Measurements from ENCODE around the gene NAPEPLD.

Gene NAPEPLD

GRCh38 chr7:103130901-103131624 is 17.8 kb downstream of the NAPEPLD start:
- Histone ChIP-seq H2AK5ac (ENCODE audit: low read length) (no peak overlapping the region), H3K56ac (ENCODE audit: low read length) (no peak overlapping the region), H3K27ac (ENCODE audit: low read depth, low read length) (no peak overlapping the region), H3K9ac (ENCODE audit: low read length) (no peak overlapping the region), H3K36me3 (ENCODE audit: control insufficient read depth, insufficient read depth, low read length) (no peaks in the 10 kb centered on the region), H3K23ac (ENCODE audit: low read length) (no peak overlapping the region), H2BK5ac (ENCODE audit: low read length) (no peak overlapping the region), H3K4me3 (ENCODE audit: low read length) (no peak overlapping the region), H3K79me1 (ENCODE audit: low read length) (peaks cover 5% of the 10 kb centered on the region), H3K4ac (ENCODE audit: low read depth, low read length) (no peak overlapping the region), H2BK120ac (ENCODE audit: low read depth, low read length) (no peak overlapping the region), H3K4me1 (ENCODE audit: control insufficient read depth, low read depth, low read length) (no peaks in the 10 kb centered on the region), H4K8ac (ENCODE audit: low read depth, low read length) (no peak overlapping the region), H3K18ac (ENCODE audit: low read length) (no peak overlapping the region), H2BK15ac (replicated peaks; ENCODE audit: low read depth) (no peak overlapping the region), H3K79me2 (ENCODE audit: control insufficient read depth, insufficient read depth, low read length) (no peaks in the 10 kb centered on the region), H3K27me3 (ENCODE audit: insufficient read depth, low read length, poor library complexity) (no peaks in the 10 kb centered on the region), H3K4me2 (ENCODE audit: low read length) (no peak overlapping the region), H4K5ac (ENCODE audit: low read length) (no peak overlapping the region)
- no peak for DNase-seq
- no CpG with 5 or more reads among the region's 9 CpGs for WGBS (ENCODE audit: extremely low coverage, insufficient coverage, low lambda C conversion rate)

- Histone ChIP-seq H3K4ac (ENCODE audit: low read depth, low read length) (no peak overlapping the region), H3K79me2 (ENCODE audit: control insufficient read depth, insufficient read depth, low read length) (no peaks in the 10 kb centered on the region), H2BK120ac (ENCODE audit: low read depth, low read length) (no peak overlapping the region), H3K4me3 (ENCODE audit: low read length) (no peak overlapping the region), H3K56ac (ENCODE audit: low read length) (no peak overlapping the region), H3K36me3 (ENCODE audit: control insufficient read depth, insufficient read depth, low read length) (no peaks in the 10 kb centered on the region), H4K5ac (ENCODE audit: low read length) (no peak overlapping the region), H2AK5ac (ENCODE audit: low read length) (no peak overlapping the region), H3K23ac (ENCODE audit: low read length) (no peak overlapping the region), H3K18ac (ENCODE audit: low read length) (no peak overlapping the region), H2BK5ac (ENCODE audit: low read length) (no peak overlapping the region), H3K9ac (ENCODE audit: low read length) (no peak overlapping the region), H3K79me1 (ENCODE audit: low read length) (peaks cover 5% of the 10 kb centered on the region), H2BK15ac (replicated peaks; ENCODE audit: low read depth) (no peak overlapping the region), H4K8ac (ENCODE audit: low read depth, low read length) (no peak overlapping the region), H3K27ac (ENCODE audit: low read depth, low read length) (no peak overlapping the region), H3K4me1 (ENCODE audit: control insufficient read depth, low read depth, low read length) (no peaks in the 10 kb centered on the region), H3K27me3 (ENCODE audit: insufficient read depth, low read length, poor library complexity) (no peaks in the 10 kb centered on the region), H3K4me2 (ENCODE audit: low read length) (no peak overlapping the region)
- no peak for DNase-seq
- no CpG with 5 or more reads among the region's 6 CpGs for WGBS (ENCODE audit: extremely low coverage, insufficient coverage, low lambda C conversion rate)
These were observed 19.0 kb downstream of the NAPEPLD start for GRCh38 chr7:103129702-103130549.

GRCh38 chr7:103127006-103127405 is 21.9 kb downstream of the NAPEPLD start:
- H4K5ac ChIP-seq (ENCODE audit: low read length), result no peak overlapping the region
- H4K8ac ChIP-seq (ENCODE audit: low read depth, low read length), result no peak overlapping the region
- H3K4ac ChIP-seq (ENCODE audit: low read depth, low read length), result no peak overlapping the region
- no peaks in the 10 kb centered on the region for H3K4me1 ChIP-seq (ENCODE audit: control insufficient read depth, low read depth, low read length)
- no peak overlapping the region for H2BK15ac ChIP-seq (replicated peaks; ENCODE audit: low read depth)
- no peaks in the 10 kb centered on the region for H3K27me3 ChIP-seq (ENCODE audit: insufficient read depth, low read length, poor library complexity)
- no peaks in the 10 kb centered on the region for H3K79me2 ChIP-seq (ENCODE audit: control insufficient read depth, insufficient read depth, low read length)
- no peak overlapping the region for H2AK5ac ChIP-seq (ENCODE audit: low read length)
- H3K4me2 ChIP-seq (ENCODE audit: low read length), result no peak overlapping the region
- H3K27ac ChIP-seq (ENCODE audit: low read depth, low read length), result no peak overlapping the region
- WGBS (ENCODE audit: extremely low coverage, insufficient coverage, low lambda C conversion rate), result no CpG with 5 or more reads among the region's 2 CpGs
- no peaks in the 10 kb centered on the region for H3K36me3 ChIP-seq (ENCODE audit: control insufficient read depth, insufficient read depth, low read length)
- H2BK5ac ChIP-seq (ENCODE audit: low read length), result no peak overlapping the region
- no peak overlapping the region for H3K56ac ChIP-seq (ENCODE audit: low read length)
- no peak overlapping the region for H2BK120ac ChIP-seq (ENCODE audit: low read depth, low read length)
- H3K23ac ChIP-seq (ENCODE audit: low read length), result no peak overlapping the region
- DNase-seq, result no peak
- no peak overlapping the region for H3K18ac ChIP-seq (ENCODE audit: low read length)
- H3K9ac ChIP-seq (ENCODE audit: low read length), result no peak overlapping the region
- no peaks in the 10 kb centered on the region for H3K79me1 ChIP-seq (ENCODE audit: low read length)
- no peak overlapping the region for H3K4me3 ChIP-seq (ENCODE audit: low read length)

GRCh38 chr7:103124429-103124979 is 24.4 kb downstream of the NAPEPLD start:
- Histone ChIP-seq H2AK5ac (ENCODE audit: low read length) (no peak overlapping the region), H4K5ac (ENCODE audit: low read length) (no peak overlapping the region), H3K36me3 (ENCODE audit: control insufficient read depth, insufficient read depth, low read length) (no peaks in the 10 kb centered on the region), H2BK5ac (ENCODE audit: low read length) (no peak overlapping the region), H3K4me2 (ENCODE audit: low read length) (no peak overlapping the region), H3K4me3 (ENCODE audit: low read length) (no peak overlapping the region), H3K4me1 (ENCODE audit: control insufficient read depth, low read depth, low read length) (no peaks in the 10 kb centered on the region), H3K9ac (ENCODE audit: low read length) (no peak overlapping the region), H3K56ac (ENCODE audit: low read length) (no peak overlapping the region), H3K79me1 (ENCODE audit: low read length) (no peaks in the 10 kb centered on the region), H3K18ac (ENCODE audit: low read length) (no peak overlapping the region), H2BK15ac (replicated peaks; ENCODE audit: low read depth) (no peak overlapping the region), H3K4ac (ENCODE audit: low read depth, low read length) (no peak overlapping the region), H4K8ac (ENCODE audit: low read depth, low read length) (no peak overlapping the region), H3K79me2 (ENCODE audit: control insufficient read depth, insufficient read depth, low read length) (no peaks in the 10 kb centered on the region), H2BK120ac (ENCODE audit: low read depth, low read length) (no peak overlapping the region), H3K23ac (ENCODE audit: low read length) (no peak overlapping the region), H3K27me3 (ENCODE audit: insufficient read depth, low read length, poor library complexity) (no peaks in the 10 kb centered on the region), H3K27ac (ENCODE audit: low read depth, low read length) (no peak overlapping the region)
- no peak for DNase-seq
- WGBS (ENCODE audit: extremely low coverage, insufficient coverage, low lambda C conversion rate), result 100% methylated on average over 1 of the region's 6 CpGs

GRCh38 chr7:103123529-103123928 is 25.4 kb downstream of the NAPEPLD start:
- Histone ChIP-seq H4K5ac (ENCODE audit: low read length) (no peak overlapping the region), H2BK15ac (replicated peaks; ENCODE audit: low read depth) (no peak overlapping the region), H3K23ac (ENCODE audit: low read length) (no peak overlapping the region), H3K4me2 (ENCODE audit: low read length) (no peak overlapping the region), H3K27me3 (ENCODE audit: insufficient read depth, low read length, poor library complexity) (no peaks in the 10 kb centered on the region), H3K56ac (ENCODE audit: low read length) (no peak overlapping the region), H3K4me1 (ENCODE audit: control insufficient read depth, low read depth, low read length) (no peaks in the 10 kb centered on the region), H3K27ac (ENCODE audit: low read depth, low read length) (no peak overlapping the region), H3K9ac (ENCODE audit: low read length) (no peak overlapping the region), H2BK5ac (ENCODE audit: low read length) (no peak overlapping the region), H4K8ac (ENCODE audit: low read depth, low read length) (no peak overlapping the region), H3K4ac (ENCODE audit: low read depth, low read length) (no peak overlapping the region), H2BK120ac (ENCODE audit: low read depth, low read length) (no peak overlapping the region), H3K79me1 (ENCODE audit: low read length) (no peaks in the 10 kb centered on the region), H3K4me3 (ENCODE audit: low read length) (no peak overlapping the region), H3K36me3 (ENCODE audit: control insufficient read depth, insufficient read depth, low read length) (no peaks in the 10 kb centered on the region), H3K79me2 (ENCODE audit: control insufficient read depth, insufficient read depth, low read length) (no peaks in the 10 kb centered on the region), H2AK5ac (ENCODE audit: low read length) (no peak overlapping the region), H3K18ac (ENCODE audit: low read length) (no peak overlapping the region)
- DNase-seq, result no peak
- no CpG with 5 or more reads among the region's 3 CpGs for WGBS (ENCODE audit: extremely low coverage, insufficient coverage, low lambda C conversion rate)

All from mesendoderm (in vitro differentiated cells).